B cell (primary cell): ENCODE results near the gene GAPT.

Source experiments
- CTCF ChIP-seq: fragments of 200-600 bp; IDR thresholded peaks from one replicate; pipeline ENCODE4 v1.8.0; 2022; ENCODE audit warnings: antibody characterized with exemption, mild to moderate bottlenecking
- EZH2 ChIP-seq: IDR thresholded peaks from 2 replicates; pipeline ENCODE4 v1.6.1; 2012; ENCODE audit warnings: borderline replicate concordance, low read depth, mild to moderate bottlenecking, moderate library complexity, low read length; ENCODE audit not compliant: insufficient read depth, poor library complexity, severe bottlenecking

- no peak for TF ChIP-seq CTCF
- TF ChIP-seq EZH2, result no peak
Observed at GRCh38 chr5:58462154-58462553, 29.1 kb upstream of the GAPT start.
